K562 (cell line): ENCODE data around the gene CASP9. TPM values are rescaled to one million over a fixed set of nuclear protein-coding genes. Genes with fewer than 3 reads are reported as not detected.

Experiments
- BCOR ChIP-seq: fragments of 450-650 bp; IDR thresholded peaks from 2 replicates; pipeline ENCODE4 v1.6.1; 2016
- CBX5 ChIP-seq: IDR thresholded peaks from 2 replicates; pipeline ENCODE4 v1.6.1; 2014; ENCODE audit warnings: low read depth, borderline replicate concordance
- CREBBP ChIP-seq: IDR thresholded peaks from one replicate; pipeline ENCODE4 v1.6.1; 2012; ENCODE audit warnings: low read depth, mild to moderate bottlenecking, control low read depth, inconsistent platforms, low read length
- DIDO1 ChIP-seq: fragments of 450-650 bp; IDR thresholded peaks from 2 replicates; pipeline ENCODE4 v1.6.1; 2016; ENCODE audit warnings: low read depth, missing biosample characterization, missing genetic modification characterization
- FOSL1 ChIP-seq: fragments of 200-800 bp; sonication (Bioruptor generic); conservative IDR thresholded peaks from 2 replicates; pipeline ENCODE4 v1.6.1; 2016; ENCODE audit warnings: missing genetic modification characterization, missing compliant biosample characterization
- HMG20B ChIP-seq: fragments of 250-450 bp; sonication (Bioruptor Pico); IDR thresholded peaks from 2 replicates; pipeline ENCODE4 v1.5.0; 2021; ENCODE audit warnings: mild to moderate bottlenecking
- KLF6 ChIP-seq: fragments of 250-450 bp; sonication (Bioruptor Pico); IDR thresholded peaks from 2 replicates; pipeline ENCODE4 v1.4.0; 2020; ENCODE audit warnings: mild to moderate bottlenecking, moderate library complexity, borderline replicate concordance
- MIER1 ChIP-seq: fragments of 450-650 bp; IDR thresholded peaks from 2 replicates; pipeline ENCODE4 v1.6.1; 2016; ENCODE audit warnings: antibody characterized with exemption, mild to moderate bottlenecking, low read depth
- NR4A1 ChIP-seq, 2 experiments: fragments of 250-450 bp in 1 of 2; fragments of 450-650 bp in 1 of 2; sonication (Bioruptor Pico) in 1 of 2; IDR thresholded peaks; 2 replicates each; pipeline versions ENCODE4 v1.4.0 to v1.6.1; 2016 to 2020; ENCODE audit warnings: mild to moderate bottlenecking in 2 of 2, missing compliant biosample characterization in 1 of 2, missing genetic modification characterization in 1 of 2, moderate library complexity in 1 of 2
- RBBP5 ChIP-seq: fragments of 200-600 bp; sonication (generic); IDR thresholded peaks from 2 replicates; pipeline ENCODE4 v1.6.1; 2012; ENCODE audit warnings: borderline replicate concordance, mild to moderate bottlenecking, low read length, control low read depth, inconsistent platforms; ENCODE audit not compliant: insufficient read depth, poor library complexity, severe bottlenecking
- SNIP1 ChIP-seq: fragments of 450-650 bp; IDR thresholded peaks from 2 replicates; pipeline ENCODE4 v1.7.1; 2017; ENCODE audit warnings: low read depth, mild to moderate bottlenecking
- SRSF3 ChIP-seq: fragments of 200-400 bp; formaldehyde crosslinking; IDR thresholded peaks from 2 replicates; pipeline ENCODE4 v1.6.1; 2016; ENCODE audit warnings: mild to moderate bottlenecking, low read length, moderate library complexity; ENCODE audit not compliant: insufficient read depth
- TCF15 ChIP-seq: fragments of 250-450 bp; sonication (Bioruptor Pico); IDR thresholded peaks from 2 replicates; pipeline ENCODE4 v1.8.0; 2022; ENCODE audit warnings: moderate library complexity, mild to moderate bottlenecking, inconsistent platforms
- TCF7L2 ChIP-seq: fragments of 150-350 bp; IDR thresholded peaks from 2 replicates; pipeline ENCODE4 v1.6.1; 2016; ENCODE audit warnings: low read depth, mild to moderate bottlenecking, low read length, moderate library complexity
- USF2 ChIP-seq: sonication (generic); formaldehyde crosslinking; IDR thresholded peaks from 2 replicates; pipeline ENCODE4 v1.5.0; 2020; ENCODE audit warnings: missing genetic modification reagents
- ZKSCAN8 ChIP-seq: fragments of 200-800 bp; sonication (Bioruptor generic); IDR thresholded peaks from 2 replicates; pipeline ENCODE4 v1.6.1; 2016; ENCODE audit warnings: missing genetic modification characterization, missing compliant biosample characterization
- ZNF263 ChIP-seq: sonication (generic); formaldehyde crosslinking; IDR thresholded peaks from 2 replicates; pipeline ENCODE4 v1.8.0; 2022; ENCODE audit warnings: mild to moderate bottlenecking, missing genetic modification reagents, borderline replicate concordance
- ZNF3 ChIP-seq: fragments of 250-450 bp; sonication (Bioruptor Pico); IDR thresholded peaks from 2 replicates; pipeline ENCODE4 v1.5.0; 2021; ENCODE audit warnings: mild to moderate bottlenecking, moderate library complexity
- ZNF316 ChIP-seq: fragments of 450-650 bp; IDR thresholded peaks from 2 replicates; pipeline ENCODE4 v1.6.1; 2016
- ZNF444 ChIP-seq: fragments of 250-450 bp; sonication (Bioruptor Pico); IDR thresholded peaks from 2 replicates; pipeline ENCODE4 v1.4.0; 2020; ENCODE audit warnings: mild to moderate bottlenecking, moderate library complexity
- ZNF507 ChIP-seq: conservative IDR thresholded peaks from 2 replicates; pipeline ENCODE4 v1.6.1; 2017; ENCODE audit warnings: missing genetic modification characterization, missing compliant biosample characterization
- ZNF584 ChIP-seq: fragments of 200-800 bp; sonication (Bioruptor generic); IDR thresholded peaks from 2 replicates; pipeline ENCODE4 v1.6.1; 2016; ENCODE audit warnings: low read depth, mild to moderate bottlenecking, missing genetic modification characterization, missing compliant biosample characterization
- polyA plus RNA-seq, 8 experiments: library from polyadenylated mRNA; depleted of rRNA in 4 of 8; stranded (reverse) in 5 of 8; unstranded in 3 of 8; fragments of >200 nt; fragmentation: Nextera tagmentation in 2 of 8; fragmentation: Illumina TruSeq in 1 of 8; extraction: Ambion mirVana in 2 of 8; extraction: Trizol in 1 of 8; gene quantifications; 2 replicates each; pipeline versions ENCODE4 v1.2.1 to v1.2.3, GENCODE V29; 2011 to 2014; ENCODE audit warnings: inconsistent platforms in 1 of 8, missing spikeins in 1 of 8
- total RNA-seq, 7 experiments: library from RNA; depleted of rRNA in 6 of 7; stranded (reverse); fragments of >200 nt in 6 of 7; fragmentation: Illumina TruSeq in 2 of 7; extraction: Trizol in 2 of 7; gene quantifications; 2 replicates each; pipeline versions ENCODE4 v1.2.1 to v1.2.3, GENCODE V29; 2011 to 2021; ENCODE audit warnings: low replicate concordance in 1 of 7
- TF ChIP-seq, protein P1 (sequence below): fragments of 250-450 bp; sonication (Bioruptor Pico); IDR thresholded peaks from 2 replicates; pipeline ENCODE4 v1.8.0; 2022; ENCODE audit warnings: inconsistent platforms, mild to moderate bottlenecking, moderate library complexity, borderline replicate concordance
- TF ChIP-seq, protein P2 (sequence below), 3 experiments: IDR thresholded peaks in 2 of 3; conservative IDR thresholded peaks in 1 of 3; 2 replicates each; pipeline ENCODE4 v1.5.1; 2011 to 2012; ENCODE audit warnings: low read length in 3 of 3, mild to moderate bottlenecking in 3 of 3, control low read depth in 2 of 3, improper control_type of control experiment in 1 of 3, inconsistent platforms in 1 of 3, low read depth in 1 of 3, mixed read lengths in 1 of 3, moderate library complexity in 1 of 3; ENCODE audit not compliant: insufficient read depth in 2 of 3

The CASP9 gene
- total and polyA plus RNA-seq, 9 of the 15 experiments (the other 6 are each of a cell fraction or from before 2014, with no cell fraction given) = 10.8 to 54.1 (median 30.7) TPM

- peak; percentile 68 for TF ChIP-seq ZNF263 (CRISPR knock-in tag)
- TF ChIP-seq CBX5 = no peak
- peak; percentile 77; the same call in 1 of the 2 replicates for TF ChIP-seq KLF6 (CRISPR knock-in tag)
- no peak for TF ChIP-seq CREBBP
- no peak for TF ChIP-seq ZNF3 (CRISPR knock-in tag)
- TF ChIP-seq HMG20B (CRISPR knock-in tag) = no peak
- TF ChIP-seq ZNF444 (CRISPR knock-in tag) = no peak
- TF ChIP-seq TCF7L2 = no peak
- TF ChIP-seq SRSF3 = no peak
- TF ChIP-seq FOSL1 (tag) = peak; percentile 43
- no peak for TF ChIP-seq ZKSCAN8
- TF ChIP-seq DIDO1 = peak; percentile 83
- no peak for TF ChIP-seq TCF15 (CRISPR knock-in tag)
- TF ChIP-seq USF2 (CRISPR knock-in tag) = peak; percentile 100
- peak; percentile 86 for TF ChIP-seq SNIP1
- no peak for TF ChIP-seq MIER1
- TF ChIP-seq BCOR = peak; percentile 78
- TF ChIP-seq ZNF316 = peak; percentile 47
- TF ChIP-seq NR4A1 (CRISPR knock-in tag; IDR thresholded peaks at IDR 0.05) = 0 out of 2 replicates have a peak, but pooled peaks have one; percentile 48
- peak; percentile 59; the same call in 1 of the 2 replicates for TF ChIP-seq NR4A1 (tag; IDR thresholded peaks at IDR 0.05)
- peak; percentile 97 for TF ChIP-seq RBBP5
- TF ChIP-seq, protein P1, sequence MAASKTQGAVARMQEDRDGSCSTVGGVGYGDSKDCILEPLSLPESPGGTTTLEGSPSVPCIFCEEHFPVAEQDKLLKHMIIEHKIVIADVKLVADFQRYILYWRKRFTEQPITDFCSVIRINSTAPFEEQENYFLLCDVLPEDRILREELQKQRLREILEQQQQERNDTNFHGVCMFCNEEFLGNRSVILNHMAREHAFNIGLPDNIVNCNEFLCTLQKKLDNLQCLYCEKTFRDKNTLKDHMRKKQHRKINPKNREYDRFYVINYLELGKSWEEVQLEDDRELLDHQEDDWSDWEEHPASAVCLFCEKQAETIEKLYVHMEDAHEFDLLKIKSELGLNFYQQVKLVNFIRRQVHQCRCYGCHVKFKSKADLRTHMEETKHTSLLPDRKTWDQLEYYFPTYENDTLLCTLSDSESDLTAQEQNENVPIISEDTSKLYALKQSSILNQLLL (CRISPR knock-in tag) = no peak
- TF ChIP-seq ZNF584 (CRISPR knock-in tag) = no peak
- TF ChIP-seq, protein P2, sequence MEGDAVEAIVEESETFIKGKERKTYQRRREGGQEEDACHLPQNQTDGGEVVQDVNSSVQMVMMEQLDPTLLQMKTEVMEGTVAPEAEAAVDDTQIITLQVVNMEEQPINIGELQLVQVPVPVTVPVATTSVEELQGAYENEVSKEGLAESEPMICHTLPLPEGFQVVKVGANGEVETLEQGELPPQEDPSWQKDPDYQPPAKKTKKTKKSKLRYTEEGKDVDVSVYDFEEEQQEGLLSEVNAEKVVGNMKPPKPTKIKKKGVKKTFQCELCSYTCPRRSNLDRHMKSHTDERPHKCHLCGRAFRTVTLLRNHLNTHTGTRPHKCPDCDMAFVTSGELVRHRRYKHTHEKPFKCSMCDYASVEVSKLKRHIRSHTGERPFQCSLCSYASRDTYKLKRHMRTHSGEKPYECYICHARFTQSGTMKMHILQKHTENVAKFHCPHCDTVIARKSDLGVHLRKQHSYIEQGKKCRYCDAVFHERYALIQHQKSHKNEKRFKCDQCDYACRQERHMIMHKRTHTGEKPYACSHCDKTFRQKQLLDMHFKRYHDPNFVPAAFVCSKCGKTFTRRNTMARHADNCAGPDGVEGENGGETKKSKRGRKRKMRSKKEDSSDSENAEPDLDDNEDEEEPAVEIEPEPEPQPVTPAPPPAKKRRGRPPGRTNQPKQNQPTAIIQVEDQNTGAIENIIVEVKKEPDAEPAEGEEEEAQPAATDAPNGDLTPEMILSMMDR (IDR thresholded peaks at IDR 0.05 in 2 of 3, conservative IDR thresholded peaks at IDR 0.05 in 1 of 3; ENCODE audit: insufficient read depth in 2 of 3, low read depth in 1 of 3, low read length in 3 of 3) = peak; percentile 31 to 63 (median 57); a peak in 4 of 6 replicates
- TF ChIP-seq ZNF507 = no peak
These were observed 2.7 kb upstream of the CASP9 start, which contains the start of gene DNAJC16 (continued) for GRCh38 chr1:15526490-15527339.
